PC-3 (cell line): Measurements from ENCODE around the gene INO80E.

Experiments
- CTCF ChIP-seq: fragments of 300-600 bp; sonication (generic); conservative IDR thresholded peaks from 2 replicates; pipeline ENCODE4 v1.5.1; 2017; ENCODE audit warnings: antibody characterized with exemption, low read depth, mild to moderate bottlenecking, low read length
- EZH2 ChIP-seq: fragments of 300-600 bp; sonication (generic); IDR thresholded peaks from one replicate; pipeline ENCODE4 v1.6.1; 2017; ENCODE audit warnings: antibody characterized with exemption, mild to moderate bottlenecking, low read length; ENCODE audit not compliant: unreplicated experiment
- EZH2phosphoT487 ChIP-seq: fragments of 300-600 bp; sonication (generic); IDR thresholded peaks from 2 replicates; pipeline ENCODE4 v1.6.1; 2018; ENCODE audit warnings: mild to moderate bottlenecking, antibody characterized with exemption, low read length, borderline replicate concordance

GRCh38 chr16:29972500-29972899 lies 23.5 kb upstream of the INO80E start:
- no peak for TF ChIP-seq CTCF
- TF ChIP-seq EZH2, result no peak
- TF ChIP-seq EZH2phosphoT487, result no peak
